Lower leg skin (tissue), 4 donors: ENCODE measurements around the gene WFDC13. TPM values are rescaled to one million over a fixed set of nuclear protein-coding genes. Genes with fewer than 3 reads are reported as not detected.

ENCODE experiments used
- DNase-seq, 2 donors: peaks; one replicate each; pipeline ENCODE4 v3.0.0-alpha.2; 2019; ENCODE audit warnings: low spot score in 2 of 2
- H3K4me3 ChIP-seq: fragments of 200-600 bp; sonication (generic); 2 replicates; pipeline ENCODE4 v1.5.1; 2017; ENCODE audit warnings: mild to moderate bottlenecking, low read depth; ENCODE audit not compliant: poor library complexity, severe bottlenecking
- CTCF ChIP-seq, 3 donors: fragments of 450-650 bp; IDR thresholded peaks; one replicate each; pipeline ENCODE4 v1.5.1; 2016; ENCODE audit warnings: antibody characterized with exemption in 3 of 3, mild to moderate bottlenecking in 3 of 3, moderate library complexity in 2 of 3
- POLR2A ChIP-seq, 2 donors: fragments of 450-650 bp; IDR thresholded peaks; one replicate each; pipeline ENCODE4 v1.6.1; 2016 to 2017; ENCODE audit warnings: antibody characterized with exemption in 2 of 2, mild to moderate bottlenecking in 1 of 2, moderate library complexity in 1 of 2
- whole genome bisulfite sequencing, 2 donors: methylation state at CpG; one replicate each; pipeline ENCODE4 v1.1.5; 2018; 5-methylcytosine and 5-hydroxymethylcytosine counted together
- intact Hi-C: fragments of 100-400 bp; cut with DNase I; formaldehyde crosslinking; loops from one replicate; pipeline ENCODE4 v1.15.0; 2023; ENCODE audit warnings: low total_unique reads
- total RNA-seq, 4 donors: library from RNA; depleted of rRNA; stranded (reverse); fragments of >200 nt; gene quantifications; one replicate each; pipeline ENCODE4 v1.1.0, GENCODE V29; 2016

WFDC13 gene
- total RNA-seq, 4 donors from 2014 or later = not detected

DNA sequence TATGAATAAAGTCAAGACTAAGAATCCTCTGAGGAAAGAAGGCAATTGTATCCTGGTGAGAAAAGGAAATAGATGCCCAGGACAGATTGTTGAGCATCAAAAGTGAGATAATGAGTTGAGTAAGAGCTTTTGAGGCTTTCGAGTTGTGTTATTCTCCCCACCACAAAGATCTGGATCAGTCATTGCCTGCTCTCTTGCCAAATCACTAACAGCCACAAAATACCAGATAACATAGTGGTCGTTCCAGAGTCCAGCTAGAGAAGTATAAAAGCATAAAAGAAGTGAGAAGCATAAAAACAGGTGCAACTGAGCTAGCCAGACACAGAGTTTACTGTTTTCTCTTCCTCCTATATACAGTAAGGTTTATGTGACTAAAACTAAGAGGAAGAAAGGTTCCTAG lies 25.2 kb downstream of the WFDC13 start:
- H3K4me3 ChIP-seq = no peak overlapping the region
- 50 to 61% methylated on average over 2 of the region's 2 CpGs for WGBS, 2 donors
- DNase-seq = no peak
- intact Hi-C loops = no loop called here
- no peak for TF ChIP-seq POLR2A (IDR thresholded peaks at IDR 0.05)
- no peak for TF ChIP-seq CTCF (IDR thresholded peaks at IDR 0.05)

DNA sequence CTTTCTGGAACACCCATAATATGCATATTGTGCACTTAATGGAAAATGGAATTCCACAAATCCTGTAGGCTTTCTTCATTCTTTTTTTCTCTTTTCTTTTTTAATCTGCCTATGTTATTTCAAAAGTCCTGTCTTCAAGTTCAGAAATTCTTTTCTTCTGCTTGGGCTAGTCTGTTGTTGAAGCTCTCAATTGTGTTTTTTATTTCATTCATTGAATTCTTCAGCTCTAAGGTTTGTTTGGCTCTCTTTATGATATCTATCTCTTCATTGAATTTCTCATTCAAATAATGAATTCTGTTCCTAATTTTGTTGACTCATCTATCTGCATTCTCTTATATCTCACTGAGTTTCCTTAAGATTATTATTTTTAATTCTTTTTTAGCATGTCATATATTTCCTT lies 30.4 kb downstream of the WFDC13 start:
- intact Hi-C loops = no loop called here
- no peak overlapping the region for H3K4me3 ChIP-seq
- DNase-seq = no peak
- no peak for TF ChIP-seq POLR2A (IDR thresholded peaks at IDR 0.05)
- no peak for TF ChIP-seq CTCF (IDR thresholded peaks at IDR 0.05)

GRCh38 chr20:45735552-45735951 lies 33.7 kb downstream of the WFDC13 start:
- intact Hi-C loops = no loop called here
- no peak for DNase-seq
- no peak overlapping the region for H3K4me3 ChIP-seq
- WGBS, 2 donors = 66 to 77% methylated on average over 4 to 5 of the region's 8 CpGs
- no peak for TF ChIP-seq CTCF (IDR thresholded peaks at IDR 0.05)
- TF ChIP-seq POLR2A (IDR thresholded peaks at IDR 0.05) = no peak

DNA sequence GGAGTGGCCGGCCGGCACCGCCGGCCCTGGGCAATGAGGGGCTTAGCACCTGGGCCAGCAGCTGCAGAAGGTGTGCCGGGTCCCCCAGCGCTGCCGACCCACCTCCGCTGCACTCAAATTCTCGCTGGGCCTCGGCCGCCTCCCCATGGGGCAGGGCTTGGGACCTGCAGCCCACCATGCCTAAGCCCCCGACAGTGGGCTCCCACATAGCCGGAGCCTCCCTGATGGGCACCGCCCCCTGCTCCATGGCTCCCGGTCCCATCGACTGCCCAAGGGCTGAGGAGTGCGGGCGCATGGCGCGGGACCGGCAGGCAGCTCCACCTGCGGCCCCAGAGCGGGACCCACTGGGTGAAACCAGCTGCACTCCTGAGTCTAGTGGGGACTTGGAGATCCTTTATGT lies 34.1 kb downstream of the WFDC13 start:
- DNase-seq = no peak
- intact Hi-C loops = no loop called here
- 86 to 94% methylated on average over 17 to 18 of the region's 23 CpGs for WGBS, 2 donors
- no peak overlapping the region for H3K4me3 ChIP-seq
- no peak for TF ChIP-seq CTCF (IDR thresholded peaks at IDR 0.05)
- TF ChIP-seq POLR2A (IDR thresholded peaks at IDR 0.05) = no peak

- no peak for DNase-seq
- H3K4me3 ChIP-seq = no peak overlapping the region
- 82 to 85% methylated on average over 4 of the region's 4 CpGs for WGBS, 2 donors
- TF ChIP-seq POLR2A (IDR thresholded peaks at IDR 0.05) (no peak), CTCF (IDR thresholded peaks at IDR 0.05) (no peak)
- intact Hi-C loops = no loop called here
Observed at GRCh38 chr20:45742596-45742995, 40.8 kb downstream of the WFDC13 start.

- no peak for TF ChIP-seq CTCF (IDR thresholded peaks at IDR 0.05)
- no peak for TF ChIP-seq POLR2A (IDR thresholded peaks at IDR 0.05)
- H3K4me3 ChIP-seq = no peak overlapping the region
- intact Hi-C loops = no loop called here
- no peak for DNase-seq
Observed at GRCh38 chr20:45745015-45745414, 43.2 kb downstream of the WFDC13 start.
